ENCODE data around the gene KAZALD1.
"Not testable (repeated sequence)": the region's sequence is repeated elsewhere in the genome, so short reads cannot be mapped to it uniquely, and the experiment has no call there.

KAZALD1 gene

DNA sequence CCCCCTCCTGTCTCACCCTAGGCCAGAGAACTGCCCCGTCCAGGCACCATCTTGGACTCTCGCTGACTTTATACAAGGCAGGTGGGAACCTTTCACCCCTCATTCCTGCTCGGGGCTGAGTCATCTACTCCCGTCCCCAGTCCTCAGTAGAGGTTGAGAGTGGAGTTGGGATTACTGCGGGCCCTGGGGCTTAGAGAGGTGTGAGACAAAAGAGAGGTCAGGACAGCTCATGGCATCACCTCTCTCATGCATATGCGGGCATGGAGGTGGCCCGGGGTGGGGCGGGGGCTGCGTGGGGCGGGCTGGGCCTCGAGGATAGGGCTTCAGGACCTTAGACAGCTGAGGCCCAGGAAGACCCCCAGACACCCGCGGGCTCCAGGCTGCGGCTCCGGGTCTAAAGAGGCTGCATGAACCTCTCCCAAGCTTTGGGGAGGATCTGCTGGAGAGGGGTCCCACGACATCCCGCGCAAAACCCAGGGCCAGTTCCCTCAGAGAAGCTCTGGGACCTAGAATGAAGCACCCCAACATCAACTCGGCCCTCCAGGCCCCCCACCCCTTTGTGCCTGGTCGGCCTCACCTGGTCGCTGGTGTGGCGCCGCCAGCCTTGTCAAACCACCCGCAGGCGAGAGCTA, 31.2 kb upstream of the KAZALD1 start:
- no peak for DNase-seq (ENCODE audit: low read depth in 3 of 3)

DNA sequence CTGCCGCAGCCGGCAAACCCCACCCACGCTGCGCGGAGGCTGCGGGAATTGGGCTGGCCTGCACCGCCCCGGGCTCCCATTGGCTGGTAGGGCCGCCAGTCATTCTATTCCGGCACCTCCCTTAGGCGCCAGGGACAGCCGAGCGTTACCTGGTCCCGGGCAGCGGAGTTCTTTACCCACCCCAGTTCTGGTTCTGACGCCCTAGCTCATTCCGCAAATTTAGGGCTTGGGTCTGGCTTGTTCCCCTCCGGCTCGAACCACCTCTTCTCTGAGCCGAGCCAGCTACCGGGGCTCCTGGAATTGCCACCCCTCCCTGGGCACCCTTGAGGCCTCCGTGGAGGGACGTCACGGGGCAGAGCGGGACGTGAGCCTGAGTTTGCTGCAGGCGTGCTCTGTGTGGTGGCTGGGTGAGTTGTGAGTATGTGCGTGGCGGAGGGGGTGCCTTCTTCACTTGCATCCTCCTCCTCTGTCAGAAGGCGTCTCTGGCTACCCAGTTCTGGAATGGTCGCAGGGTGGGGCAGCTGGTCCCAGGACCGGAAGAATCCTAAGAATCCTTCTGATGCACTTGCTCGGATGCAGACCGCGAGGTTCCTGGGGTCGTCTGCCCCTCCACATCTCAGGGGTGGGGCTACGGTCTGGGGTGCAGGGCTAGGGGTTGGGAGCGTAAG, 30.5 kb upstream of the KAZALD1 start, which contains the start of the genes PDZD7 and SFXN3:
PDZD7 (minus strand) TSS at position 2 of the 668 bp plus-strand sequence. CDS start 910 bp downstream, outside the sequence.
SFXN3 (plus strand) TSS at position 107 of the 668 bp plus-strand sequence. CDS start 3,461 bp downstream, outside the sequence.
- DNase-seq (ENCODE audit: low read depth in 3 of 3): peak; percentile 94 to 95 (median 94)

DNA sequence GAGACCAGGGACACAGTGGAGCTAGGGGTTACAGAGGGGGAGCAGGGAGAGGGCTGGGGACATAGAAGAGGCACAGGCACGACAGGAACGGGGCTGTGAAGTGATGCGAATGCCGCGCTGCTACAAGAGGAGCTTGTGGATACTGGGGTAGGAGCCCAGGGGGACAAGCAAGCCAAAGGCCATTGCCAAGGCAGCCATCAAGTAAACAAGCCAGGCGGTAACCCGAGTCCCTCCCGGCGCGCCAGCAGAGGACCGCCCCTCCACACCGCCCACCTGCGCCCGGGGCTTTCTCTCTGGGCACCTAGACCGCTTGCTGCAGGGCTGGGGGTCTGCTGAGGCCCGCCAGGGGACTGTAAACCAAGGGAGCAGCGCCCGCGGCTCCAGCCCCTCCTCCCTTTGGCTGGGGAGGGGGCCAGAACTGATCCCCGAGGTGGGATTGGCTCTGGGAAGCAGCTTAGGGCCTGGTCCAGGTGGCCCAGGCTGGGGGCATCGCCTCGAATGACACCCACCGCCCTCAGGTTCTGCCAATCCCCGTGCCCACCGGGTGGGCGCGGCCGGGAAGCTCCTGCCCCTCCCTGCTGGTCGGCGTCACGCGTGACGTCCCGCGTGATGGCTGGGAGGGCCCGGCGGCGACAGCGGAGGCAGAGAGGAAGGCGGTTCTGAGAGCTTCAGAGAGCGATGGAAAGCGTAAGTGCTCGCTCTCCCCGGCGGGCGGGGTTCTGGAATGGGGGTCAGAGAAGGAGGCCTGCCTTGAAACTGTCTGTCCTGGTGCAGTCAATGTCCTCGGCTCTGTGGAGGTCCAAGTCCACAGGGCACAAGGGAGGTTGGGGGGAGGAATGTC, 29.8 kb upstream of the KAZALD1 start:
- peak; percentile 34 to 64 (median 61) for DNase-seq (ENCODE audit: low read depth in 3 of 3)

DNA sequence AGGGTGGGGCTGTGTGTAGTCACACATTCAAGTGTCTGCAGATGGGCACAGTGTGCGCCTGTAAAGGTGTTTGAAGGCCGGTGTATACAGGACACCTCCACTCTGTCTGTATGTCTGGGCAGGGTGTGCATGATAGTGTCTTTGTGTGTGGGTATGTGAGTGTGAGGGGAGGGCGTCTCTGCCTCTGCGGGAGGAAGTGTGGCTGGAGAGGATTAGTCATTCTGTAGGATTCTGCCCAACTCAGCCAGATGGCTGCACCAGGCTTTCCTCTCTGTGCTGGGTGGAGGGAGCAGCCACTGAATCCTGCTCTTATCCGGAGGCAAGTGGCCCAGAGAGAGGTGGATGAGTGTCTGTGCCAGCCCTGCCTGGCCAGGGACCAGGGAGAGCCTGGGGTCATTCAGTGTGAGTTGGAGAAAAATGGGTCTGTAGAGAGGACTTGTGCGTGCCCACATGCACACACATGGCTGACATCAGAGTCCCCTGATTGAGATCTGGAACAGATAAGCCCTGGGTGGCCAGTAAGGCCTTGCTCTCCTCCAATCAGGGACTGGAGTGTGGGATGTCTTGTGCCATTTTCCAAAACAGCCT, 29.1 kb upstream of the KAZALD1 start:
- peak; percentile 39 to 57 (median 48) for DNase-seq (ENCODE audit: low read depth in 3 of 3)

DNA sequence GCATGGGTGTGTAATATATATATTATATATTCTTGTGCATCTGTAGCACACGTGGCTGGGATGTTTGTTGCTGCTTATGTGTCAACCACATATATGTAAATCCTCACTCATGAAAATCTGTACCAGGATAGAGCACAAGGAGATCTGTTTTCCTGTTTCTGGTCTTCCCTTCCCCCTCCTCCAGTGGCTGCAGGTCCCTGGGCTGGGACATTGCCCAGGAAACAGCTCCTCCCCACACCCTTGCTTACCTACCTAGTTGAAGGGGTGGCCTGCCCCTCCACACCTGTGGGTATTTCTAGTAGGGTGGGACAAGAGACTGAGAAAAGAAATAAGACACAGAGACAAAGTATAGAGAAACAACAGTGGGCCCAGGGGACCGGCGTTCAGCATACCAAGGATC, 28.5 kb upstream of the KAZALD1 start:
- no peak for DNase-seq (ENCODE audit: low read depth in 3 of 3)

DNA sequence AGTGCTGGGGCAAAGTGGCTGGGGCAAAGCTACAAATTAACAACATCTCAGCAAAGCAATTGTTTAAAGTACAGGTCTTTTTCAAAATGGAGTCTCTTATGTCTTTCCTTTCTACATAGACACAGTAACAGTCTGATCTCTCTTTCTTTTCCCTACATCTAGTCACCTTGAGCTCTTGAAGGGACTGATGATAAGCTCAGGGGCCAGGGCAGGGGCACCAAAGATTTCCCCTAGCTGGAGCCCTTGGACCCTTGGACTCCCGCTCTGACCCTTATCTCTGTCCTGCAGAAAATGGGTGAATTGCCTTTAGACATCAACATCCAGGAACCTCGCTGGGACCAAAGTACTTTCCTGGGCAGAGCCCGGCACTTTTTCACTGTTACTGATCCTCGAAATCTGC, 27.4 kb upstream of the KAZALD1 start:
- DNase-seq (ENCODE audit: low read depth in 3 of 3): not testable (repeated sequence)

DNA sequence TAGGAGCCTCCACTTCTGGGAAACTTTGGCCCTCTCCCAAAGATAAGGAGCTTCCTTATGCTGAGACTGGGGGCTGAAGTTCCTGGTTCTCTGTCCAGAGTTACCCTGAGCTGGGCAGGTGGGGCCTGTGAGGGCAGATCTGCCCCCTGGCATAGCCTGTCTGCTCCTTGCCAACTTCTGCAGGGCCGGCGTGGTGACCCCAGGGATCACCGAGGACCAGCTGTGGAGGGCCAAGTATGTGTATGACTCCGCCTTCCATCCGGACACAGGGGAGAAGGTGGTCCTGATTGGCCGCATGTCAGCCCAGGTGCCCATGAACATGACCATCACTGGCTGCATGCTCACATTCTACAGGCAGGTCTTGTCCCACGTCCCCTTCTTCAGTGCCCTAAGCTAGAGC, 26.5 kb upstream of the KAZALD1 start:
- DNase-seq (ENCODE audit: low read depth in 3 of 3): no peak

DNA sequence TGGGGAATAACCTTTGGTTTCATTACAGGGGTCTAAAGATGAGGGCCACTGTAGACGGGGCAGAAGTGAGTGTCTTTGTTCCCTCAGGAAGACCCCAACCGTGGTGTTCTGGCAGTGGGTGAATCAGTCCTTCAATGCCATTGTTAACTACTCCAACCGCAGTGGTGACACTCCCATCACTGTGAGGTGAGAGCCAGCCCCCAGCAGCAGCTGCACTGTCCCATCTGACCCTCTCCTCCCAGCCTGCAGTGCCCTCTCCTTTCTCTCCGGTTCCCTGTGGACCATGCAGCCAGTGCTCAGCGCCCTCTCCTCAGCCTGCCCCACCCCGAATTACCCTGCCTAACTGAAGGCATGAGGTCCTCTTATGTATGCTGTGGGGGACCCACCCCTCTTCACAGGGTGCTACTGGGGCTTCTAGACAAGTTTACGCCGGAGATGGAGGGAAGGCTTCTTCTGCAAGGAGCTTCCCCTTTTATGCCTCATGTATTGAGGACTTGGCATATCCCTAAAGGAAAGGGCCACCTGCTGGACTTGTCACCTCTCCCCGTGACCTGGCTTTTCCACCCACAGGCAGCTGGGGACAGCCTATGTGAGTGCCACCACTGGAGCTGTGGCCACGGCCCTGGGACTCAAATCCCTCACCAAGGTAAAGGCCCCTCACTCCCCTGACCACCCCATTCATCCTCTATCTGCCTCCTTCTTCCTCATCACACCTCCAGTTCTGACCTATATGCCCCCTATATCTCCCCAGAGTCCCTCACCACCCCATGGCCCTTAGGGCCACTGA, 25.7 kb upstream of the KAZALD1 start:
- DNase-seq (ENCODE audit: low read depth in 3 of 3): no peak

DNA sequence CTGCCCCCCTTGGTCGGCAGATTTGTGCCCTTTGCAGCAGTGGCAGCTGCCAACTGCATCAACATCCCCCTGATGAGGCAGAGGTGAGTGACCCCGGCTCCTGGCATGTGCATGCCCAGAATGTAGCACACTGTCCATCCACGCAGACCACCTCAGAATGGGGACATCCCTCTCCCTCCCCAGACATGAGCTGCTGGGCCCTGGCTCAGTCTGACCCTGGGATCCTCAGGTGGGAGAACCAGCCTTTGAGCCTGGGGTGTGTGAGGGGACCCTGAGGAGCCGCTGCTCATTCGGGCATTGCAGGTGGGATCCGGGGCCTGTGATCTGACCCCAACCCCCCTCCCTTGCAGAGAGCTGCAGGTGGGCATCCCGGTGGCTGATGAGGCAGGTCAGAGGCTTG, 25.1 kb upstream of the KAZALD1 start:
- DNase-seq (ENCODE audit: low read depth in 3 of 3): no peak

DNA sequence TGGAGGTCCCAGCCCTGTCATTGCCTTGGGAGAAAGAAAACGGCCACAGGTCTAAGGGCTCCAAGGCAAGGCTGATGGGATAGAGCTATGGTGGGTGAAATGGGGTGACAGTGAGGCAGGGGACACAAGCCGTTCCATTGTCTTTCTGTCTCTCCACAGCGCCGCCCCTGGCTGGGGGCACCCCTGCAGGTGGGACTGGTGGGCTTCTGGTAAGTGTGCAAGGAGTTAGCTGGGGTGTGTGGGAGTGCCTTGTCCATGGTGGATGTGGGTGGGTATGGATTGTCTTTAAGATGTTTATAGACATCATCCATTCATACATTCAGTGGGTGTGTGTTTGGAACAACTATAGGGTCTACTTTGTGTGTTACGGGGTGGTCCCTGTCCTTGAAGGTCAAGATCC, 23.3 kb upstream of the KAZALD1 start:
- no peak for DNase-seq (ENCODE audit: low read depth in 3 of 3)

DNA sequence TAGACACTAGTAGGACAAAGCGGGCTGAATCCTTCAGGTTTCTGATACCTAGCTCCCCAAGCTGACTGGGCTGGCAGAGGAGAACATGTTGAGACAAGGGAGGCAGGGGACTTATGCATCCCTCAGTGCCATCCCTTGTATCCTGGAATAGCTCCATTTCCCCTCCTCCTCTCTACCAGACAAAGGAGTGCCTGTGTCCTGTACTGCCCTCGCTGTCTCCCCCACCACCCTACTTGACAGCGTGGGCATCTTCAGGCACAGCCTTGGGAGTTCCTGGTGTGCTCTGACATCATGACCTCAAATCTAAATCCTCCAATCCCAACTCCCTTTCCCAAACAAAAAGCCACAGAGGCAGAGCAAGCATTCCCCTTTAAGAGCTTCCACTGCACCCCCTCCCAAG, 21.7 kb upstream of the KAZALD1 start:
- no peak for DNase-seq (ENCODE audit: low read depth in 3 of 3)

DNA sequence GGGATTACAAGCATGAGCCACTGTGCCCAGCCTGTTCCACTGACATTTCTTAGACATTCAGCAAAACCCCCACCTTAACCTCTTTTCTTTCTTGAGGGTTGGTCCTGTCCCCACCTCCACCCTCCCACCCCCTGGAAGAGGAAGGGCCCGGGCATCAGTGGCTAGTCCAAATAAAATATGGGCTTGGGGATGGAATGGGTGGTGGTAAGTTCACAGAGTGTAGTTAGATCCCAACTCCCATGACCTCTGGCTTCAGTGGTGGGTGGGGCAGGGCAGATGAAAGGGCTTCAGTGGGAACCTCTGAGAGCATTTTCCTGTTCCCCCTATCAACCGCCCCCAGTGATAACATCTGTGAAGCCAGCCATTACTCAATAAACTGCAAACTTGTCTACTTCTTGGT, 20.9 kb upstream of the KAZALD1 start:
- DNase-seq (ENCODE audit: low read depth in 3 of 3): no peak

DNA sequence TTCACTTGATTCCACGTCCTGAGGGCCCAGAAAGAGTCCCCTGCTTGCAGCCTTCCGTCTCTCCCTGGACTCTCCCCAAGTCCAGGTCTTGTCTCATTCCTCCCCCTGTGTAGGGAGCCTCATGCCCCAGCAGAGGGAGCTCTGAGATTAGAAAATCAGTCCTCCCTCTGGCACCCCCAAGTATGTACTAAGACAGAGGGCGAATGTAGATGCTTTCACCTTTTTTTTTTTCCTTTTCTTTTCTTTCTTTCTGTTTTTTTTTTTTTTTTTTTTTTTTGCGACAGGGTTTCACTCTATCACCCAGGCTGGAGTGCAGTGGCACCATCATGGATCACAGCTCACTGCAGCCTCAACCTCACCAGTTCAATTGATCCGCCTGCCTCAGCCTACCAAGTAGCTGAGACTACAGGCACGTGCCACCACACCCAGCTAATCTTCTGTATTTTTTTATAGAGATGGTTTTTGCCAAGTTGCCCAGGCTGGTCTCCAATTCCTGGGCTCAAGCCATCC, 20.5 kb upstream of the KAZALD1 start:
- DNase-seq (ENCODE audit: low read depth in 3 of 3): peak in 1 of 3 experiments; percentile 54

DNA sequence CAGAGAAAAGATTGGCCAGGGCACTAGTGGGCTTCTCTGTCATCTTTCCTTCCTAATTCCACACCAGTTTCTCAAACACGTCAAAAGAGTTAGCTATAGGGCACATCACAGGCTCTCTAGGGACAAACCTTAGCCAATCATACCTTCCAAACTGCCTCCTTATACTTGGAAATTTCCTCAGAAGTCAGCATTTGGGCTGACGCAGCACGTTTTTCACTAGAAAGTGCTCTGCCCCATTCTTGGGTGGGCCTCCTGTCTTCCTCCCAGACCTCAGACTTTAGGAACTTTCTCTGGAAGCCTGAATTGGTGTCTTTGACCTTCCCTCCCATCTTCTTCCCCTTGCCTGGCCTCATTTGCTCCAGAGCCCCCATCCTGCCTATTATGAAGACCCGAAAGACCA, 19.7 kb upstream of the KAZALD1 start:
- DNase-seq (ENCODE audit: low read depth in 3 of 3): no peak

DNA sequence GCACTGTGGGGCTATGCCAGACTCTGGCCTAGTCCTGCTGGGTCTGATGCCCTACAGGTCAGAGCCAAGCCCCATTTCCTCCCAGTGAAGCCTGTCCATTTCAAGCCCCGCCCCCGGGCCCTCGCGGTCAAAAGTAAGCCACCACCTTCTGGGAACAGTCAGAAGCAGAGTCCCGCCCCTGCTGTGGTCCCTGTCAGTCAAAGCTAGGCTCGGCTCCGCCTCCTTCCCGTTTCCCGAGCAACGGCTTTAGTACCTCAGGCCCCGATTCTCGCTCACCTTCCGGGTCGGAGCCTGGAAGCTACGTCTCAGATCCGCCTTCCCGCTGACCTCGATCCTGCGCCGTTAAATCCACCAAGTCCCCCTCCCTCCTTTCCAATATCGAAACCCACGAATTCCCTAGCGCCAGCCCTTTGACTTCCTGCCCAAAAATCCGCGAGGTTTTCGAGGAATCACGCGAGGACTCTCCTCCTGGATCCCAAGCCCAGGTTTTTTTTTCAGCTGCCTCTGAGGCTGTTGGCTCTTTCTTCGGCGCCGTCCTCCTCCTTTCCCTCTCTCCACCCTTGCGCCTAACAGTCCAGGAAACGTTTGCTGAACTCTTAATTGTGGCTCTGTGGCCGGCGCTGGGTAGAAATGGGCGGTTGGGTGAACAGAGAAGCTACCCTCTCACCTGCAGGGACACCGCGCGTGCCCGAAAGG, 19.0 kb upstream of the KAZALD1 start:
- DNase-seq (ENCODE audit: low read depth in 3 of 3): peak; percentile 69 to 77 (median 73)

DNA sequence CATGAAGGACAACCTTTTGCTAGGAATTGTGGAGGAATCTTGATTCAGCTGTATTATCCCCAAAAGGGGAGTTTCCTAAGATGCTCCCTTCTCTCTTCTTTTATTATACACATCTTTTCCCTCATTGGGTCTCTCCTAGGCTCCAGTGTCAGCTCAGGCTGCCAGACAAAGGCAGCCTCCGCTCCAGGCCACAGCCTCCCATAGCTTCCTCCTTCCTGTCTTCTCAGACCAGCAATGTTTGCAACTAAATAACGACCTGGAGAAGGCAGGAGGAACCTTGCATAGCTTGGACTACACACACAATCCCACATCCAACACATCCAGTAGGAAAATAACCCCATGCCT, 18.5 kb upstream of the KAZALD1 start:
- no peak for DNase-seq (ENCODE audit: low read depth in 3 of 3)

DNA sequence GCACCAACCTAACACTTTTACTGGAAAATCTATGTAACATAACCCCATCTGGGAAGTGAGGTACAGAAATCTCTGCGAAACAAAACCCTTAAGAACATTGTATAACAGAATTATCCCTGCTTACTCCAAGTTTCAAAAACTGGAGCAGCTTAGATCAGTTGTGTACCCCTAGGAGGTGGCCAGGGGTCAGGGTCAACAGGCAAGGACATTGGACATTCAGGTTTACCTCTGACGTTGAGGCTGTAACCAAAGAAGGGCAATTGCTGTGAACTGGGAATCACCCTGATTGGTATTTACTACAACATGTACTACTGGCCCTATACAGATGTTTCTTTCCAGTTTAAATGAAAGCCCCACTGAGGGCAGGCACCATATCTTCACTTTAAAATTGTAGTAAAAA, 17.7 kb upstream of the KAZALD1 start:
- DNase-seq (ENCODE audit: low read depth in 3 of 3): no peak

DNA sequence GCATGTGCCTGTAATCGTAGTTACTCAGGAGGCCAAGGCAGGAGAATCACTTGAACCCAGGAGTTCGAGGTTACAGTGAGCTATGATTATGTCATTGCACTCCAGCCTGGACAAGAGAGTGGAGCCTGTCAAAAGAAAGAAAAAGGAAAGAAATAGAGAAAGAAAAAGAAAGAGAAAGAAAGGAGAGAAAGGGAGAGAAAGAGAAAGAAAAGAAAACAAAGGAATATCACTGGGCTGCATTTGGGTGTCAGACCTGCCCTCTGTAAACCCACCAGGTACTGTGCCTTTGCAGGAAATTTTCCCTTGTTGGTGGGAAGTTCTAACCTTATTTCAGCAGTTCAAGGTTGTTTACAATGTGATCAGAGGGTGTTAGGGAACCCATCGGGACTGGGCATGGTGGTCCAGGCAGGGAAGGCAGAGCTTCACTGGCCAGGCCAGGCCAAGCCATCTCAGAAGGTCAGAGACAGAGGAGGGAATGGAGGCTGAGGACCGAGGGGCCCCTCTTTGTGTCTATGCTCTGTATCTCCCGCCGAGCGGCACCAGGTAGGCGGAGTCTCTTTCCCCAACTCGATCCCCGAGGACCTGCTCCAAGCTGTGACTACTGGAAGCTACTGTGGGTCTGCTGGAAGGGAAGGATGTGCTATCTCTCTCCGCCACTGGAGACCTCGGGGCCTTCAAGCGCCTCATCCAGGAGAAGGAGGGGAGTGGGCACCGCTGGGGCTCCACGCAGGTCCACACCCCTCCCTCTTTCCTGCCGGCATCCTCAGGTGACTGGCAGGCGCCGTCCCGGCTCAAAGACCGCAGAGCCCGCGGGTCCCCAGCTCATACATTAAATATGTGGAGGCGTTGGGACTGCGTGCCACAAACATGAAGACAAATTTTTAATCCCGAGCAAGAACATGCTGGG, 15.2 kb upstream of the KAZALD1 start:
- DNase-seq (ENCODE audit: low read depth in 3 of 3): no peak

DNA sequence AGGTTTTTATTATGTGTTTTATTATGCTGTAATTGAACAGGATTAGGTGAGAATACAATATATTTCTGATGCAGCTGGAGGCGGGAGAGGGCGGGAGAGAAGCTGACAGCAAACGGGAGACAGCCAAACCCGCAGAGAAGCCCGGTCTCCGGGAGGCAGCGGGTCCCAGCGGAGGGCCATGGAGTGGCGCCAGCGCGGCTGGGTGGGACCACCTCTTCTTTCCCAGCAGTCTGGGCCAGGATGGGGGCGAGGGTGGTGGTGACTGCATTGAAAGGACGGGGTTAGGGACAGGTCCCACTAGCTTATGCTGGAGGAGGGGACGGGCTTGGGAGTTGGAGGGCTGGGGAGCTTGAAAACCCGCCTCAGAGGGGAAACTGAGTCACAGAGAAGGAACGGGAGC, 14.5 kb upstream of the KAZALD1 start:
- no peak for DNase-seq (ENCODE audit: low read depth in 3 of 3)

Measured in stimulated activated CD4-positive, alpha-beta T cell treated with anti-CD3 and anti-CD28 coated beads, TNF-alpha, amount 100 ng/mL, for 4 hours (primary cell).